GM18873 (cell line): Measurements from ENCODE around the gene TPCN2.
"Not testable (repeated sequence)": the region's sequence is repeated elsewhere in the genome, so short reads cannot be mapped to it uniquely, and the experiment has no call there.

ENCODE experiments used
- ATAC-seq: cut with Tn5 transposase; IDR thresholded peaks from one replicate; pipeline ENCODE4 v1.9.1; 2021; ENCODE audit warnings: mild to moderate bottlenecking, moderate library complexity, moderate number of reproducible peaks; ENCODE audit not compliant: unreplicated experiment, low FRiP score

Gene TPCN2

DNA sequence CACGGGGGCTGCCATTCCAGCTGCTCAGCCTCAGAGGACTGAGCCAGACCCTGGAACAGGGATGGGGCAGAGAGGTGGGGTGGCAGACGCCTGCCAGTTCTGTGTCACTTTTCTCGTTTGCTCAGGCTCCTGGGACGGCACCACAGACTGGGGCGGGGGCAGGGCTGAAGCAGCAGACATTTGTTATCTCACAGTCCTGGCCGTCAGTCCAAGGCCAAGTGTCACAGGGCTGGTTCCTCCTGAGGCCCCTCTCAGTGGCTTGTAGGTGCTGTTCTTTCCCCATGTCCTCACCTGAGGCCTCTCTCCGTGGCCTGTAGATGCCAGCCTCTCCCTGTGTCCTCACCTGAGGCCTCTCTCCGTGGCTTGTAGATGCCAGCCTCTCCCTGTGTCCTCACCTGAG is 24.7 kb downstream of the TPCN2 start:
- no peak for ATAC-seq

DNA sequence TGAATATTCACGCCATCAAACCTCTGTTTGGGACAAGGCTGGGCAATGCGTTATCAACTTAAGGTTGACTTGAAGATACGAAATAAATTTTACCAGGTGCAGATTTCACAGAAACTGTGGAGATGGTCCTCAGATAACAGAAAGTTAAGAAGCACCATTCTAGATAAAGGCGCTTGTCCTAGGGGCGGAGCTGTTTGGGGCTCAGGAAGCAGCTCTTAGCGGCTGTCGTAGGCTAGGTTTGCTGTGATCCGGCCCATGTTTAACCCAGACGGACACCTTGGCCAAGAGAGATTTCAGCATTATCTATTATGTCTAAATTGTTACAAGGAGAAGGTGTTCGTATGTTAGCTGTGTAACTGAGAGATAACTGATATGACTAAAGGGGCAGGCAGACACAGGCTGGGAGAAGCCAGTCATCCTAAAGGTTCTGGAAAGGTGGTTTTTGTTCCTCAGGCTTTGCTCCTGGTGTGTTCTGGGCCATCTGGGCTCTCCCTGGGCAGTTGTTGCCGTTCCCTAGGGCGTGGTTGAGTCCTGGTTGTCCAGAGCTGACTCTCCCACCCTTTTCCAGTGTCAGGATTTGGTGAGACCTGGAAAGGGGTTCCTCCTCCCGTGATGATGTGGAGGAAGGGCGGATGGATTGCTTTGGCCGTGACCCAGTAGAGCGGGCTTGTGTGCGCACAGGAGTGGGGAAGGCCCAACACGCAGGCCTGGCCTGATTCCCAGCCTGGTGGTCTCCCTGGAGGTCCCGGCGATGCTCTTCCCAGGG is 25.8 kb downstream of the TPCN2 start:
- ATAC-seq: no peak

DNA sequence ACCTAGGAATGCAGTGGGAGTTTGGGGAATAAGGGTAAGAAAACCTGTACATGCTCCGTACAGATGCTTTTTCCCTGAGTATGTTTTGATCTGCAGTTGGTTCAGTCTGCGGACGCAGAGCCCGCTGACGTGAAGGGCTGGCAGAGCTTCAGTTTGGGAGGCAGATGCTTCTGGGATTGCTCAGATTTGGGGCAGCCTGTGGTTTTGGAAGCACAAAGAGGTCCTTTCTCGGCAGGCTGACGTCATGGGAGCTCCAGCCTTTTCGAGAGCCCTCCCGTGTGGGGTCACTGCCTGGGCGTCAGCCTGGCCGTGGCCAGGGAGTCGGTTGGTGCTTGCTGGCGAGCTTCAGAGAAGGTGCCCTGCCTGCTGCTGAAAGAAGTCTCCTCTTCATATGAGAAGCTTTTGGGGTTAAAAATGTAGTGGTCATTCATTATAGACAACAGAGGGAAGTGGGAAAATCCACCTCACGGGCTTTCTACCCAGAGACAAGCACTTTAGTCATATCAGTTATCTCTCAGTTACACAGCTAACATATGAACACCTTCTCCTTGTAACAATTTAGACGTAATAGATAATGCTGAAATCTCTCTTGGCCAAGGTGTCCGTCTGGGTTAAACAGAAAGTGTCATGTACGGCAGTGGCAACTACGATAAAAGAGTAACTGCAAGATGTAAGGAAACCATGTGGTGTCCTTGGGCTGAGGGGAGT is 26.8 kb downstream of the TPCN2 start:
- ATAC-seq: no peak

GRCh38 chr11:69076129-69076791 is 27.5 kb downstream of the TPCN2 start:
- no peak for ATAC-seq

DNA sequence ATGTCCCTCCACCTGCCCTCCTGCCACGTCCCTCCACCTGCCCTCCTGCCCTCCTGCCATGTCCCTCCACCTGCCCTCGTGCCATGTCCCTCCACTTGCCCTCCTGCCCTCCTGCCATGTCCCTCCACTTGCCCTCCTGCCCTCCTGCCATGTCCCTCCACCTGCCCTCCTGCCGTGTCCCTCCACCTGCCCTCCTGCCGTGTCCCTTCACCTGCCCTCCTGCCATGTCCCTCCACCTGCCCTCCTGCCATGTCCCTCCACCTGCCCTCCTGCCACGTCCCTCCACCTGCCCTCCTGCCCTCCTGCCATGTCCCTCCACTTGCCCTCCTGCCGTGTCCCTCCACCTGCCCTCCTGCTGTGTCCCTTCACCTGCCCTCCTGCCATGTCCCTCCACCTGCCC is 28.2 kb downstream of the TPCN2 start:
- not testable (repeated sequence) for ATAC-seq

DNA sequence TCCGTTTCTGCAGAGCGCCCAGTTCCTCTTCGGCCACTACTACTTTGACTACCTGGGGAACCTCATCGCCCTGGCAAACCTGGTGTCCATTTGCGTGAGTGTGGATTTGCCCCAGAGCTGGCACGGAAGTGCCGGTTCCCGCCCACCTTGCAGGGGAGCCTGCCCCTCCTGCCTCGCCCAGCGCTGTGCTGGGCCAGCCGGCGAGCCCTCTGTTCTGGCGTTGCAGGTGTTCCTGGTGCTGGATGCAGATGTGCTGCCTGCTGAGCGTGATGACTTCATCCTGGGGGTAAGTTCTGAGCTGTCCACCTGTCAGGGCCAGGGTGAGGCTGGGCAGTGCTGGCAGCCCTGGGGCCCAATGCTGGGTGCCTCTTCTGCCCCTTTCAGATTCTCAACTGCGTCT is 29.8 kb downstream of the TPCN2 start:
- no peak for ATAC-seq

DNA sequence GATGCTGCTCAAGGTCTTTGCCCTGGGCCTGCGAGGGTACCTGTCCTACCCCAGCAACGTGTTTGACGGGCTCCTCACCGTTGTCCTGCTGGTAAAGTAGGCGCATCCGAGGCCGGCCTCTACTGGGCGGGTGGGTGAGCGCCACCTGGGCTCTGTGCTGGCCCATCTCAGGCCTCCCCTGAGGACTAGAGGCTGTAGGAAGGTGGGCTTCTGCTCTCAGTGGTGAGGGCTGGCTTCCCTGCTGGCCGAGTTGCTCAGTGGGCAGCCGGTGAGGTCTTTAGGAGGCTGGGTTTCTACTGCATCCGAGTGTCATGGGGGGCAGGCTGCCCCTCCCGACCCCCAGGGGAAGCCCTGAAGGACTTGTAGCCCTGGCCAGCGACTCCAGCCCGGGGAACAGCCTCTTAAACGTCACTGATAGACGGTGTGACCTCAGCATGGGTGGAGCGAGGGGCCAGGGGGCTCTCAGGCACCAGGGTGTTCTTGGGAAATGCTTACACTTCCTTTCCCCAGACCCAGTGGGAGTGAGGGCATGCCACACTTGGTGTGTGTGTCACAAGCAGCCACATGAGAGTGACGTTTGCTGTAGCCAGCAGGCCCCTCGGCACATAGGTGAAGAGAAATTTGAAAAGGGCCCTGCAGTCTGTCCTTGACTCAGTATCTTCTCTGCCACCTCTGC is 30.3 kb downstream of the TPCN2 start:
- ATAC-seq: no peak

- ATAC-seq: no peak
Observed at GRCh38 chr11:69079661-69080256, 31.0 kb downstream of the TPCN2 start.

DNA sequence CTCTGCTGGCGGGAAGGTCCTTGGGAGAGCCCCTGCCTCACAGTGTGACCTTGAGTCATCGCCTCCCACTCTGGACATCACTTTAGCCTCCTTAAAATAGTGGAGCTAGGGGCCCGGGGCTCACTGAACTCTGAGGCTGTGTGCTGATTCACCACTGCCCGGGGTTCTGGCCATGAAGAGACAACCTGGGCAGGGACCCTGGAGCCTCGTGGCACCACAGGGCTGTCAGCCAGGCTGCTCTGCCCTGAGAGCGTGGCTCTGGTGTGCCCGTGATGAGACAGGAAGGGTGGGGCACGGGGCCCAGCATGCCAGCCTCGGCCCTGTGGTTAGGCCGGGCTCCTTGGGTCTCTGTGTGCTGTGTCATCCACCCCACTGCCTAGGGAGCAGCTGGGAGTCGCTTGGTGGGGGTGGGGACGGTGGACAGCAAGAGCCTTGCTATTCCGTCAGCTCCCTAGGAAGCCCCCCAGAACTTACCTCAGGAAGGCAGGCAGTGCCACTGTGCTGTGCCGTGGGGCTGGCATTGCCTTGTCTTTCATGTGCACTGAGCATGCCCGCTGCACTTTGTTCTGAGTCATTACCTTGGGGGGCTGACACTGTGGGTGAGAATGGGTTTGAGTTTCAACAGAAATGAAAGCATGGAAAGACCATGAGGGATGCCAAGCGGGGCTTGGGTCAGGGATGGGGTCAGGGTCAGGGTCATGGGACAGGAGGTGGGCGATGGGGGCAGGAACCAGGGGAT is 31.7 kb downstream of the TPCN2 start:
- no peak for ATAC-seq

DNA sequence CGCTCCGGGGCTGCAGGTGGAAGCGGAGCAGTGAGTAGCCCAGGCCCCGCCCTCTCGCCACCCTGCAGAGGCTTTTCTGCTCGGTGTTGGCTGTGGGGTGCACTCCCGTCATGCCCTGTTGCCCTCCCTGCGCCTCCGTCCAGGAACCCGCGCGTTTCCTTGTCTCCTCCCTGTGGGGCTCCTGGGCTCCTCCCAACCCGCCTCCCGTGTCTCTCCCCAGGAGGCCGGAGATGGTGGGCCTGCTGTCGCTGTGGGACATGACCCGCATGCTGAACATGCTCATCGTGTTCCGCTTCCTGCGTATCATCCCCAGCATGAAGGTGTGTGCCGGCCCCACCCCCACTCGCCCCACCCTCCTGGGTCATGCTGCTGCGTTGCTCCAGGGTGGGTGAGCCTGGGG is 32.4 kb downstream of the TPCN2 start:
- ATAC-seq: no peak

- ATAC-seq: no peak
Observed at GRCh38 chr11:69083531-69084247, 35.0 kb downstream of the TPCN2 start.

DNA sequence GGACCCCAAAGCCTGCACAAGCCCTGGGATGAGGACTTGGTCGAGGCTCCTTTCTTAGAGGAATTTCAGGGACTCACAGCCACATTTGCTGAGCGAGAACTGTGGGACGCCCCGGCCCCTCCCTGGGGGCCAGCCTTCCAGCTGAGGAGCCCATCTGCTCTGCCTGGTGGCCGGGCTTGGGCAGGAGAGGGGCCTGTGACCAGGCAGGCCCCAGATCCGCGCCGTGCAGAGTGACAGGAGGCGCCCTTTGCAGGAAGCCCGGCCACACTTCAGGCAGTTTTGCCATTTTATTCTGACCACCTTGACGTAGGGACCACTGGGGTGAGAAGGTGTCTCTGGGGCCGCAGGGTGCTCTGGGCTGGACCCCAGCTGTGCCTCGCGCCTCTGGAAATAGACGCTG is 35.6 kb downstream of the TPCN2 start:
- ATAC-seq: no peak

DNA sequence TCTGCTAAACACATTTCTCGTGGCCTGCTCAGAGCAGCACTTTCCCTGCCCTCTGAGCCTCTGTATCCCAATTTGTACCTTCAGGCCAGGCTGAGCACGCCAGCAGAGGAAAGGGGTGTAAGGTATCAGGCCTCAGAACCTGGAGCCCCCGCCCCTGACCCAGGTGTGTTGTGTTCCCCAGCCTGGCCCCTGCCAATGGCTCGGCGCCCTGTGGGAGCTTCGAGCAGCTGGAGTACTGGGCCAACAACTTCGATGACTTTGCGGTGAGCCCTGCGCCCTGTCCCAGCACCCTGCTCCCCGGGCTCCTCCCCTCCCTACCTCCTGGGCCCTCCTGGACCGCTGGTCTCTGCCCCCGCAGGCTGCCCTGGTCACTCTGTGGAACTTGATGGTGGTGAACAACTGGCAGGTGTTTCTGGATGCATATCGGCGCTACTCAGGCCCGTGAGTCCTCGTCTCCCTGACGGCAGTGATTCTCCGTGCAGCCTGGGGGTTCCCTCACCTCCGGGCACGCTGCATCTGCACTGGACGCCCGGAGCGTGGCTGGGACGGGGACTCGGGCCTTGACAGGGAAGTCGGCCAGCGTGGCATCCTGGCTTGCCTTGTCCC is 36.9 kb downstream of the TPCN2 start:
- ATAC-seq: no peak

DNA sequence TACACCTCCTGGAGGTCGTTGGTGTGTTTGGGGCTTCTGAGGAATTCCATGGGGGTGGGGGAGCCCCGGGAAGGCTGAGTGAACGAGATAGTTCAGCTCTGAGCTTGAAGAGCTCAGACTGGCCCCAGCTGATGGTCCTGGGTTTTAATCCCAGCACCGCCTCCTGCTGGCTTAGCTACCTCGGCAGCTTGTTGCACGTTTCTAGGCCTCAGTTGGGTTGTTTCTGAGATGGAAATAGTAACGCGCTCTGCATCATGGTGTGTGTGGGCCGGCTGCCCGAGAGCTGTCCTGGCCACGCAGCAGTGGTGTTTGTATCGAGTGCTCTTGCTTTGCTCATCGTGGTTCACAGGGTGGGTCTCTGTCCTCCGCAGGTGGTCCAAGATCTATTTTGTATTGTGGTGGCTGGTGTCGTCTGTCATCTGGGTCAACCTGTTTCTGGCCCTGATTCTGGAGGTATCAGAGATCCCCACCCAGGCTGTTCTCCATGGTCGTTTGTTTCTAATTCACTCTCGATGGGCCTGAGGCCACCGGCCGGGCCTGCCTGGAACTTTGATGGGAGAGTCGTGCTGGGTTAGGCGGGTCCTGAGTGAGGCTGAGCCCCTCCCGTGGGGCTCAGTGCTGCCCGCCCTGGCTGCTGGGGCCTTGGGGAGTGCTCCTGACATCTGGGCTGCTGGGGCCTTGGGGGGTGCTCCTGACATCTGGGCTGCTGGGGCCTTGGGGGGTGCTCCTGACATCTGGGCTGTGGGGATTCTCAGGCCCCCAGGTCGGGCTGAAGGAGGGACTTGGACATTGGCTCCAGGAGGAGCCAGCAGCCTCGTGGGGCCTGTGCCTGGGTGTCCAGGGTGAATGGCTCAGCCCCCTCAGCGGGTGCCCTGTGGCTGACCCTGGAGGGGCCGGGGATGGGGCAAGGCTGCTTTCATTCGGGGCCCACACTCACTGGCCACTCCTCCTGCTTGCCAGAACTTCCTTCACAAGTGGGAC is 37.7 kb downstream of the TPCN2 start:
- ATAC-seq: no peak

- ATAC-seq: no peak
Observed at GRCh38 chr11:69087133-69087524, 38.4 kb downstream of the TPCN2 start.

- no peak for ATAC-seq
Observed at GRCh38 chr11:69087811-69088210, 39.1 kb downstream of the TPCN2 start.

DNA sequence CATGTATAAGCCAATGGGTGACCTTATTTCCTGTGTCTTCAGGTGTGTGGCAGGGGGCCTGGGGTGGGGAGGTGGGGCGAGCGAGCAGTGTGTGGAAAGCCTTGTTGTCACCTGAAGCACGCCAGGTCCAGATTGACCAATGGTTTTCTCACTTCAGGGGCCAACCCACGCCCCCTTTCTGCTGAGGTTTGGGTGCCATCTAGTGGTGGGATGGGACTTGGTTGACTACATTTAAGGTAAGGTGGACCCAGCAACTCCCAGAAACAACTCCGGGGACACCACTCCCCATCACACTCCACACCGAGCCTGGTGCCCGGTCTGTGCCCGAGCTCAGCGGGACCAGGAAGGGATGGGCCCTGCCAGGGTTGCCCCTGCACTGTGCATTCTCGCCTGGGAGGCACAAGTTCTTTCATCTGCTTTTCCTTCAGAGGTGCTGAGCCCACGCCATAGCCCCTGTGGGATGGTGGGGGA is 40.0 kb downstream of the TPCN2 start:
- ATAC-seq: no peak

DNA sequence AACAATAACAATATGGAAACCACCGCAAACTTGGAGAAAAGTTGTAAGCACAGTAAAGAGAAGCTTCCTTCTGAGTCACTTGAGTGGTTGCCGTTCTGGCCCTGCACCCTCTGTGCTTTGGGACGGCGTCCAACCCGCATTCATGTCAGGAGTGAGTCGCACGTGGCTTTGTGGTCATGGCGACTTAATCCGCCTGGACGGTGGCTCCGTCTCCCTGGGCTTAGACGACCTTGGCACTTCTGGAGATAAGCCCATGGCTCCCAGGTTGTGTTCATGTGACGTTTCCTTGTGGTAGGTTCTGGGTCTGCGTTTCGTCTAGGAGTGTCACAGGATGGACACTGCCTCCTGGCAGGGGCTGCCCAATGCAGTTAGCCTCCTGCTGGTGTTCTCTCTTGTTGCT is 40.5 kb downstream of the TPCN2 start:
- no peak for ATAC-seq
